NCI-H2227 treated with DMSO at 0.1 percent for 48 hours (cell line): Measurements from ENCODE around the gene GATA5.

Experiments used
- DNase-seq: peaks from one replicate; lab custom pipeline; 2025; lab: John Stamatoyannopoulos, UW

Gene GATA5

DNA sequence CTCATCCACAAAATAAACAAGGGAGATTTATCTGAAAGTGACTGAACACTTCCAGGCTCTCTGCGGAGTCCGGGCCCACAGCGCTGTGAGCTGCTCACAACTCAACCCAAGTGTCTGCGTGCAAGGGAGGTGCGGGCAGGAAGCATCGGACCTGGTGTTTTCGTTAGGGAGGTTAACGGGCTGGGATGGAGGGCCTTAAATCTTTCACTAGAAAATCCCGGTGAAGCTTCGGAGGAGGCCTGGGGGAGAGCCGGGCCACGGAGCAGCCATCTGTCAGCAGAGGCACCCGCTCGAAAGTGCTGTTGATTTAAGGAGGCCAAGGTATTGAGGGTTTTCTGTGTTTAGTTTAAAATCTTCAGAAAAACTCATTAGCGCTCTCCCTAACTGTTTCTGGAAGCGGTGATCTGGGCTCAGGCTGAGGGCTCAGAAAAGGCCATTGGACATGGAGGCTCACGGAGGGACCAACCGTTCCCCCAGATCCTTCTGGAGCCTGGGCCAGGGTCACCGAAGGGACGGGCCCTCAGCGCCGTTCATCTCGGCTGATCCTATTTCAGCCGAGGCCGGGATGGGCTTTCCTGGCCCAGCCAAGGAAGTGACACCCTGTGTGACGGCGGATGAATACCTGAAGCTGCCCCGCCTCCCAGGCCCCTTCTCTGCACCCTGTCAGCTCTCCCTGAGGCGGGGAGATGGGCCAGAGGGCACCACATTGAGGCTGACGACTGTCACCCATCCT lies 20.7 kb downstream of the GATA5 start:
- no peak for DNase-seq

DNA sequence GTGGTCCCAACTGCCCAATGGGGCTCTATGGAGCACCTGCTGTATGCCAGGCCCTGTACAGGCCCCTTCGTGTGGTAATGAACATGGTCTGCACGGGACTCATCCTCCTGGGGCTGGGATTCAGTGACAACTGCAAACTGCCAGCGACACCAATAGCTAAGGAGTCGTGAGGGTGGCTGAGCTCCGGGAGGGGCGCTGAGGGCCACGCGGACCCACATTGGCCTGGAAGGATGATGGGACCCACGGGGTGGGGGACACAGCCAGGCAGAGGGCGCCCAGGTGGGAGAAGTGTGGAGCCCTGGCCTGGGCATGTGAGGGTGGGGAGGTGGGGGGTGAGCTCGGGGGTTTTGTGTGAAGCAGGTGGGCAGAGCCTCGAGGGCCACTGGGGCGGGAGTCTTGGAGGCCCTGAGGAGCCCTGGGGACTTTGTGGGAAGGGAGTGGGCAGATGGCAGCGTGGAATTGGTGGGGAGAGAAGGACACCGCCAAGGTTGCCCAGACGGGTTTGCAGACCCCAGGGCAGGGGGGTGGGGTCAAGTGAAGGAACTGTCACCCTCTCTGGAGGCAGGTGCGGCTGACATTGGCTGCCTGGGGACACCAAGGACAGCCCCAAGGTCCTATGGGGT lies 22.5 kb downstream of the GATA5 start:
- DNase-seq: no peak

DNA sequence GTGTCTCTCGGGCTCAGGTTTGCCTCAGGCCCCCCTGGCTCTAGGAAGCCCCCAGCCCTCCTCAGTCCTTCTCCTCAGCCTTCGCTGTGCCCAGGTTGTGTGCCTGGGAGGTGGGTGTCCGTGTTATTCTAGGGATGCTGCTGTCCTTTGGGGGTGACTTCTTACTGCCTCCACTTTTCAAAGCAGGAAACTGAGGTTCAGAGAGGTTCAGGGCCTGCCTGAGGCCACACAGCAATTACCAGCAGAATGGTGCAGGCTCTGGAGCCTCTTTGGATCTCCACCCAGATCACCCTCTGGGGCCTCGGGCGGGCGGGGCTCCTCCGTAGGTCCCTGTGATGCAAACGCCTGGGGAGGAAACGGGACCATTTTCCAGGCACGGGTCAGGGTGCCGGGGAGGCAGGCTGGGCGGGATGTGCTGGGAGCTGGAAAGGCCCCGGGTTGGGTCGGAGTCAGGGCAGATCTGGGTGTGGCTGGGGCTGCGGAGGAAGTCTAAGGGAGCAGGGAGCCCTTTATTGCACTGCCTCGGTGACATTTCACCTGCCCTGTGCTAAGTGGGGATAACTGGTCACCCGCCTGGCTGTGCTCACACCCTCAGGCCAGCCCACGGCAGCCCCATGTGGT lies 23.2 kb downstream of the GATA5 start:
- DNase-seq: no peak

DNA sequence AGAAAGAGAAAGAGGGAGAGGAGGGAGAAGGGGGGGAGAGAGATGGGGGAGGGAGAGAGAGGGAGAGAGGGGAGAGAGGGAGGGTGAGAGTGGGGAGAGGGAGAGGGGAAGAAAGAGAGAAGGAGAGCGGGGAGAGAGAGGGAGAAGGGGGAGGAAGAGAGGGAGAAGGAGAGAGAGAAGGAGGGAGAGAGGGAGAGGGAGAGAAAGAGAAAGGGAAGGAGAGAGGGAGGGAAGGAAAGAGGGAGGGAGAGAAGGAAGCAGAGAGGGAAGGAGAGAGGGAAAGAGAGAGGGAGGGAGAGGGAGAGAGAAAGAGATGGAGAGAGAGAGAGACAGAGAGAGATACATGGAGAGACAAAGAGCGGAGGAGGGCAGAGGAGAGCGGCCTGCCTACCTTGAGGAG lies 23.8 kb downstream of the GATA5 start:
- no peak for DNase-seq

DNA sequence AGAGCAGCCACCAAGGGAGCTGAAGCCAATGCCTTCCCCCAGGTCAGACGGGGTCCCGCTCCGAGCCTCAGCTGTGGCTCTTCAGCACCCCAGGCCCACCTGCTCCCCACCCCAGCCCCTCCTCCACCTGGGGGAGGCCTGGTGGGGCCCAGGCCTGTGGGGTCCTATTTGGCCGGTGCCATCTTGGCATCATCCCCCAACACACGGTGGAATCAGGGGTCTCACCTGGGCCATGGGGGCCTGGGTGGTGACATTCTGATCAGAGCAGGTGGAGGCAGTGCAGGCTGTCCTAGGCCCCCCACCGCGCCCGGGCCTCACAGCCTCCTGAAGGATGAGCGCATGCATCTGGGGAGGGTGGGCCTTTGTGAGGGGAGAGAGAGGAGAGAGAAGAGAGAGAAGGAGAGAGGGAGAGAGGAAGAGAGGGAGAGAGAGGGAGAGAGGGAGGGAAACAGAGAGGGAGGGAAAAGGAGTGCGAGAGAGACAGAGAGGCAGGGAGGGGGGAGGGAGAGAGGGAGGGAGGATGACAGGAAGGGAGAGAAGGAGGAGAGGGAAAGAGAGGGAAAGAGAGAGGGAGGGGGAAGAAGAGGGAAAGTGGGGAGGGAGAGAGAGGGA lies 24.5 kb downstream of the GATA5 start:
- no peak for DNase-seq

DNA sequence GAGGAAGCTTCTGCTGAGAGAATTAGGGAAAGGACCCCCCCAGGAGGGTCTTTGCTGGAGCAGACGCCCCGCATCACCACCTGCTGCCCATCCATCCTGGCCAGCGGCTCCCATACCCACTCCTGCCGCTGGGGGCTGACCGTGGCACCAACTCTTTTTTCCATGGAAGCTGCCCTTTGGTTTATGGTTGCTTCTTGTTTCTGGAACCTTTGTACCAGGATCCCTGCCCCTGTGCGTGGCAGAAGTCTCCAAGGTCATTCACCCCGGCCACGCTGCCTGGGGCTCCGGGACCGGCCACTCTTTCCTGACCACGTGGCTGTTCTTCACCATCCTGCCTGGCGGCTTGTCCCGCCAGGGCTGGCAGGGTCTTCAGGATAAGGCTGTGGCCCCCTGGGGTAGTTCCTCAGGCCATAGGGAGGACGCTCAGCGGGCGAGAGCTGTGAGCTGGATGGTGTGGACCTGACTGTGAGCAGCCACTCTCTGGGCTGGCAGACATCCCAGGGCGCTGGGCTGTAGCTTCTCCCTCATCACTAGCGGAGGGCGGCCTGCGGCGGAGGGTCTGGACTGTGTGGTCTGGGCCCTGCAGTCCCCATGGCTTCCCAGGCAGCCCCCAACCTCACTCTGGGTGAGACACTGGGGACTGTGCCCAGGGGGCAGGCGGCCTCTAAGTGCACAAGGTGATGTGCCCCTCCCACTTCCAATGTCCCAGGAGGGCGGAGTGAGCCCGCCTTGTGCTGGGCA lies 25.7 kb downstream of the GATA5 start:
- DNase-seq: no peak

DNA sequence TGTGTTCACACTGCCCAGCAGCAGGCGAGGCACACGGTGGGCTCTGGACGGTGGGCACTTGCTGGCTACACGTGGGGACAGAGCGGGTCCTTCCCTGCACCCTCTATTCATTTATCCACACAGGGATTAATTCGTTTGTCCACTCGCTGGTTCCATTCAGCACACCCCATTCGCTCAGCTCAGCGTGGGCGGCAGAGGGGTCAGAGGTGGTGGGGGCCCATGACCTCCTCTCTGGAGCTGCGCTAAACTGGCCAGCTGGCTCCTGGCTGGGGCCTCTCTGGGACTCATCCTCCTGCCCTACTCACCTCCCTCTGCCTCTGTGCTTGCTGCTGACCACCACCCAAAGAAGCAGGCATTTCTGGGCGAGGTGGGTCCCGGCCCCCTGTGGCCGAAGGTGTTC lies 27.0 kb downstream of the GATA5 start:
- DNase-seq: no peak

DNA sequence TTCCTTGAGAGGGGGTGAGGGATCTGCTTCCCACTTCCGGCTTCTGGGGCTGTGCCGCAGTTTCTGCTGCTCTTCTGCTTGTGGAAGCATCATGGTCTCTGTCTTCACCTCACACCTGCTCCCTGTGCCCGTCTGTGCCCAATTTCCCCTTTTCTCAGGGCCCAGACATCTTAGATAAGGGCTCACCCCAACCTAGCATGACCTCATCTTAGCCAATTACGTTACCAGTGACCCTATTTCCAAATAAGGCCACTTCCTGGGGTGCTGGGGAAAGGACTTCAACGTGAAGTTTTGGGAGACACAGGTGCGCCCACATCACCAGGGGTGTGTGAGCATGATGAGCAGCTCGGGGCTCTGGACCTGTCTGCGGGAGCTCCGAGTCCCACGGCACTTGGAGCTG lies 27.8 kb downstream of the GATA5 start:
- DNase-seq: no peak

DNA sequence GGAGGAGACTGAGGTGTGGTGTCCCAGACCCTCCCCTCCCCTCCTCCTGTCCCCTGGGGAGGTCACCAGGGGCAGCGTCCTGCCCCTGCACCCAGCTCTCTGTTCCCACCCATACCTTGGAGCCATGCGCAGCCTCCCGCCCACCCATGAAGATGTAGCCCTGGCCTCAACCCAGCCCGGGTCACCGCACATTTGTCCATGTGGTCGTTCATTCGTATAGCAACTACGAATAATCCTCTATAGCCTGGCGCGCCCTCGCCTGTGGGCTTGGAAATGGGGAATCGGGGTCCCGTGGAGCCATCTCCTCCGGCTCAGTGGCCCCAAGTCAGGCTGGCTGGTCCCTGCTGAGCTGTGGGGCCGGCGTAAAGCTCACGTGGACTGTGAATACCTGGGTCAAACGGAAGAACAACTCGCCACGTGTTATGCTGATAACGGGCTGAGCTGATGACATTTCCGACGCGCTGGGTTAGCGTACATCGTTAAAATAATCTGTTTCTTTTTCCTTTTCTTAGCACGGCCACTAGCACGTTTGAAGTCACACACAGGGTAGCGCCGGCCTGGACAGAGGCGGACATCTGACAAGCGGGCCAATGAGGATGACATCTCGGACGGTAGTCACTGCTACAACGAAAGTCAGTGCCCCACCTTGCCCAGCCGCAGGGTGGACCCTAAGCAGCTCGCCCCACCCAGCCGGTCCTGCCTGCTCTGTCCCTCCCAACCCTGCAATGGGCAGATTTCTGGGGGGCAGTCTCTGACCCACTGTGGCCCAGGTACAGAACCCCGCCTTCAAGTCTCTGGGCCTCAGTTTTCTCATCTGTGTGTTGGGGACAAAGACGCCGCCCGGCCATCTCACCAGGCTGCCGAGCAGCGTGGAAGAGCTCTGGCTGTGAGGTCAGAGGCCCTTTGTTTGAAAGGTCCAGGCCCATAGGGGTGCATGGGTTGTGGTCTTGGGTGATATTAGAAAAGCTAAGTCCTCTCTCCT lies 28.6 kb downstream of the GATA5 start:
- no peak for DNase-seq

DNA sequence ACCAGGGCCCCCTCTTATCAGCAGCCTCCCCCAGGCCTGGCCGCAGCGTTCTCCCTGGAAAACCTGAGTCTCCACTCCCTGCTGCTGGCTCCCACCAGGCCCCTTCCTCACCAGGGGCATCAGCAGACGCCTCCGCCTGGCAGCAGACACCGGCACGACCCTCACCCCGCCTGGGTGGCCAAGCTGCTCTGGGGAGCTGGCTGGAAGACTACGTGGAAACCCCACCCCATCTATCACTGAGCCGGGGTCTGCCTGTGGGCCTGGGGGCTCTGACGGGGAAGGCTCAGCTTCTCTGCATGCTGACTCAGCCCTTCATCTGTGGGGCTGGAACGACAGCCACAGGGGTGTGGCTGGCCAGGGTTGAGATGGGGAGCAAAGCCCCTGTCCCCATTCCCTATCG lies 29.3 kb downstream of the GATA5 start:
- DNase-seq: no peak

DNA sequence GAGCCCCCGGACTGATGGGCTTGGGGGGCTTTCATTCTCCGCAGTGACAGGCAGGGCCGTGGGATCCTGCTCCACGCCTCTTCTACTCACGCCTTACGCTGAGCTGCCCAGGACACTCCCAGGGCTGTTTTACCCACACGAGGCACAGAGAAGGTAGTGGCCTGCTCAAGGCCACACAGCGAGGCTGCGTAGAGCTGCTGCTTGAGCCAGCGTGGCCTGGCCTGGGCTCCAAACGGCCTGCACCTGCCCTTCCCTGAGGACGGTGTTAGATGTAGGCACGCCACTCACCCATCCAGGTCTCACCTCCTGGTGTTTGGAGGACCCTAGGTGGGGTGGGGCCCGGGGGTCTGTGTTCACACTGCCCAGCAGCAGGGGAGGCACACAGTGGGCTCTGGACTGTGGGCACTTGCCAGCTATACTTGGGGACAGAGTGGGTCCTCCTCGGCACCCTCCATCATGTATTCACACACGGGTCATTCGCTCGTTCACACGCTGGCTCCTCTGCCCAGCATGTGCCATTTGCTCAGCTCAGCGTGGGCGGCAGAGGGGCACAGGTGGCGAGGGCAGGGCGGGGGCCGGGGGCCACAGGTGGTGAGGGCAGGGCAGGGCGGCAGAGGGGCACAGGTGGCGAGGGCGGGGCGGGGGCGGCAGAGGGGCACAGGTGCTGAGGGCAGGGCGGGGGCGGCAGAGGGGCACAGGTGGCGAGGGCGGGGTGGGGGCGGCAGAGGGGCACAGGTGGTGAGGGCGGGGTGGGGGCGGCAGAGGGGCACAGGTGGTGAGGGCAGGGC lies 30.0 kb downstream of the GATA5 start:
- DNase-seq: no peak

DNA sequence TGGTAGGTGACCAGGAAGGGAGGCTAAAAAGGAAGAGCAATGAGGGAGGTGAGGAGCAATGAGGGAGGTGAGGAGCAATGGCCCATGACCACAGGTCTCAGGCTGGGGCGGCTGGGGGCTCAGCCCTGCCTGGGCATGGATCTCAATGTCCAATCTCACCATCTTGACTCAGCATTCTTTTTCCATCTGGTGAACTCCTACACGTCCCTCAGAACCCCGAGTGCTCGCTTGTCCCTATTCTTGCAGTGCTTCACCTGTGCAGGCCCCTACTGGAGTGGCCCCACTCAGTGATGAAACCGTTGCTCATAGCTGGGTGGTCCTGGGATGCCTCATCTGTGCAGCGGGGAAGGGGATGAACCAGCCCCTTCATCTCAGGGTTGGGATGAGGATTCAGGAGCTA lies 31.5 kb downstream of the GATA5 start:
- DNase-seq: no peak

DNA sequence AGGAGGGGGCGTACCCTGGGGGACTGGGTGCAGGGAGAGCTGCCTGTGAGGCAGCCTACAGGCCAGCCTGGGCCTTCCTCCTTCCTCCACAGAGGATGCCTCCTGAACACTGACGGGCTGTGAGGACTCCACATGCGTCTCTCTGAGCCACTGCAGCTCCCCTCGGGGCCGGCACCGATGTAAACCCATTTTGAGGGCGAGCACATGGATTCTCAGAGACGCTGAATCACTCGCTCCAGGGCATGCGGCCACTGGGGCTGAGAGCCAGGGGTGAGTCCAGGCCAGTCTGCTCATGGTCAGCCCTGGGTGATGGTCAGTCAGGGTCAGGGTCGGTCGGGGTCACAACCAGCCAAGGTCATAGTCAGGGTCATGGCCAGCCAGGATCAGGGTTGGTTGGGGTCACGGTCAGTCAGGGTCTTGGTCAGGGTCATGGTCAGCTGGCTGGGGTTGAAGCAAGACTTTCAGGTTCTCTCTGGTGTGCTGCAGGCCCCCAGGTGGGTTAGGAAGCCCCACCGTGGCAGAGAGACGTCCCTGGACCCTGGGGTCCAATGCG lies 33.7 kb downstream of the GATA5 start:
- no peak for DNase-seq

DNA sequence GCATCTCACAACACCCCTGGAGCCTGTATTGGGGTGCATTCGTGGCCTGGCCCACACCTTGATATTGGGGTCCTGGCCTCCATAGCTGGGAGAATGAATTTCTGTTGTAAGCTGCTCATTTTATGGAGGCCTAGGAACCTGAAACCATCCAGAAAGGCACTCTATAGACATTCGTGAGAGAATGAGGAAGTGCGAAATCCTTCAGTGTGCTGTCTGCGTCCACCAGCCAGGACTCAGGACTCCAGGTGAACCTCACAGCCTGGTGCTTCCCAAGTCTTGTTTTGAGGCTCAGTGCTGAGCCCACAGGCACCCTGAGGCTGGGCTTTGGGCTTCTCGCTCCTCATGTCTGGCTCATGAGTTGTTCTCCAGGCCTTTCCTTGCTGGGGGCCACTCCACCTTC lies 36.6 kb downstream of the GATA5 start:
- DNase-seq: no peak

DNA sequence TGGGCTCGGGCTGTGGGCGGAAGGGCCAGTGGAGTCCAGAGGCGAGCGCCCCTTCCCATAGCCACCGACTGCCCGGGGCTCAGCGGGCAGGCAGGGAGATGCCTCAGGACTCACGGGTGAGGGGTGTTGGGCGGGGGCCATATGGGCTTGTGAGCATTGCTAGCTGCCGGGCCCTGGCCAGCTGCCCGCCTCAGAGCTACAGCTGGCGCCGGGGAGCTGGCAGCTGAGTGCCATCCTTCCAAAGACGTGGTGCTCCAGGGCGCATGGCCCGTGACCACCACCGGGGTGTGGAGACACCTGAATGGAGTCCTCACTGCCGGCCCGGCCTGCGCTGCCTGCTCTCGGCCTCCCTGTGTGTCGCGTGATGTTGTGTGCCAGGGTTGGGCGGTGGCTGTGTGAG lies 37.9 kb downstream of the GATA5 start:
- DNase-seq: no peak

DNA sequence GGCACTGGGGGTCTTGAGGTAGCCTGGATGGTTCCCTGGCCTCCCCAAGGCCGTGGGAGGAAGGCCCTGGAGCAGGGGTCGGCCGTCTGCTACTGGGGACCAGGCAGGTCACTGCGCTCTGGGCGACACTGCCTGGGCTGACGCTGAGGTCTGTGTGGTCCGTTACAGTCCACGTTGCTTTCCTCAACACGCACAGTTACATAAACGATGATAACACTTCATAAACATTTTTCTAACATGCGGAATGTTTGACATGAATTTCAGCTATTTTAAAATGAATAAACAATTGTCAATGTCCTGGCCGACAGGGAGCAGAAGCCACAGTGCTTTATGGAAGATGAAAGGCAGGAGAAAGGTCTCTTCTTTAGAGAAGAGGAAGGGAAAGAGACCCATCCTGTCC lies 38.3 kb downstream of the GATA5 start:
- no peak for DNase-seq

DNA sequence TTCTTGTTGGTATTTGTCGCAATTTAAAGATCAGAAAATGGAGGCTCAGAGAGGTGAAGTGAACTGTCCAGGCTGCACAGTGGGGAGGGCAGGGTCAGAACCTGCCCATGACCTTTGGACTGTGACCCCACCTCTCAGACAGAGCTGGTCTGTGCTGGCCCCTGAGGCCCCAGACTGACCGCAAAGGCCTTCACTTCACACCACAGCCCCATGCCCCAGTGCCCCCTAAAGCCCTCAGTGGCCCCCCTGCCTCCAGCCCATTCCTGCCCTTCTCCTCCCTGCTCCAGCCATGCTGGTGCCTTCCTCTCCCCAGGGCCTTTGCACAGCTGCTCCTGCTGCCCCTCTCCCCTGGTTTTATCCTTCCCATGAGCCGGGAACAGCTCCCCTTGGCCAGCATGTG lies 39.1 kb downstream of the GATA5 start:
- DNase-seq: no peak

DNA sequence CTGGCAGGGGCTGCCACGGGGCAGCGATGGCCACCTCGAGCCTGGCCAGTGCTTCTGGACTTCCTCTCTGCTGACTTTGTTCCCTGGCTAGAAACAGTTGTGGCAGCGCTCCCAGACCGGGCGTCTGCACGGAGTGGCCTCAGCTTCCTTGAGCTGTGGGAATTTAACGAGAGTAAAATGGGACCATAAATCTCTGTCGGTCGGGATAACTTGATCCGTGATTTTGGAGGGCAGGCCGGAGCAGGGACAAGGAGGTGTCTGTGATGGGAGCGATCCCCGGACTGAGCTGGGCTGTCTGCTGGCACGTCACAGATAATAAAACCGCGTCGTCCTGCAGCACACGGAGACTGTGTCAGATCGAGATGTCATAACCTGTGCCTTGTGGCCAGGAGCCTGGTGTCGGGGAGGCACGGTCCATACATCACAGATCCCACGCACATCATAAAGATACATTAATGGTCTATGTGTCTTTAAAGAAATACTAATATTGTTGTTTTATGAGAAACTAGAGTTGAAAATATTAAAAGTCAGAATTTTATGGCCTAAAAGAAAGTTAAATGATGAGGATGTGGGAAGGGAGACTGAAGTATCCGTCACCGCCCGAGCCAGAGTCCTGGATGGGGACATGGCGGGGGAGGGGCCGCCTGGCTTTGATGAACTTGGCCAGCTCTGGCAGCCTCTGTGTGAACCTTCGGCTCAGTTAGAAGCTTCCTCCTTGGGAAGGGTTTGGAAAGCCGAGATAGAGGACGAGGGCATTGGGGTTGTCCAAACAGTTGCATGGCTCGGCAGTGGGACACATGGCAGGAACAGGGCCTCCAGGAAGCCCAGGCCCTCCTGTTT lies 41.9 kb downstream of the GATA5 start:
- no peak for DNase-seq

DNA sequence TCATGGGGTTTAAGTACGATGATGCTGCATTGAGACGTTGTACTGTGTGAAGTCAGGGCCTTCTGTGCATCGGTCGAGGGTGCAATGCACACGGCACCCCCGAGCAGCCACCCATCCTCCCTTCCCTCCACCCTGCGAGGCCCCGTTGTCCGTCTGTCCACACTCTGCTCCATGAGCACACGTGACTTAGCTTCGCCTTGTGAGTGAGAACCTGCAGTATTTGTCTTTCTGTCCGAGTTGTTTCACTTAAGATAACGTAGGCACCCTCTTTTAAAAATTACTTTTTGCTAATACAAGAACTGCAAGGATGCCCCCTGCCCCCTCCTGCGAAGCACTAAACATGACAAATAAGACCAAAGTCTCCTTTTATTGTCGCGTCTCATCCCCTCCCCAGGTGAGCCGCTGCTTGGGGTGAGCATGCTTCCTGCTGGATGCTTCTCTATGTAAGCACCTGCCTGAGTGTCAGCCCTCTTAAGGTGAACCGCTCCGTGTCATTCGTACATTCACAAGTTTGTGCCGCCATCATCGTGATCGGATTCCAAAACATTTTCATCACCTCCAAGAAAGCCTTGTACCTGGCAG lies 44.8 kb downstream of the GATA5 start:
- DNase-seq: no peak
